ENCODE data around the gene LRRC28. TPM values are rescaled to one million over a fixed set of nuclear protein-coding genes. Genes with fewer than 3 reads are reported as not detected.

Gene LRRC28
- polyA plus RNA-seq, 5 donors: 21.5 to 34.8 (median 23.8) TPM

DNA sequence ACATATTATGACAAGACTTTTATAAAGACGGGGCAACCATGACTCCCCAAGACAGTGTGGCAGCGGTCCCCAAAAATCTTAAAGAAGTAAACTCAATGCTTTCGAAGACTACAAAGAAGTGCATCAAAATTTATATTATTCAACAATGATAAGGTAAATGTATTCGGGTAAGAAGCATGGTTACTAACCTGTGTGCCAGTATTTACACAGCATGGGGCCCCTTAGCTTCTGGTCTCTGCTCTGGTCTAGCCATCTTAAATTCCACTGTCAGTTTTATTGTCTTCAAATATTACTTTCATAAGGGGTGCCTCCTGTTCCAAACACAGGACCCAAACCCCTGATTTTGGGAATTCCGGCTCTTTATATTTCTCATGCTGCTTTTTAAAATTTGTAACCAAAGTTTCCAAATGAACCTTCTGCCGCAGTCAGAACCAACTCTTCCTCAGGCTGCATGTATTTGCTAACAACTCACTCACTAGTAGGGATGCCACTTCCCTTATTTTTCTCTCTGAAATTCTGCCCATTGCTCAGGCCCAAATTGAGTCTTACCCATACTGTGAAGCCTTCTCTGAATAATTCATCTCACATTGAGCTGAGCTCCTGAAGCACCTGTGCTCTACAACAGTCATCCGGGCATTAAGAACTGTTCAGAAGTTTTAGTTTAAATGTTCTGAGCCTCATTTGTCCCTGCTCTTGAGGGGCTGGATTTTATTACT, 3.1 kb upstream of the LRRC28 start:
- DNase-seq: no peak

DNA sequence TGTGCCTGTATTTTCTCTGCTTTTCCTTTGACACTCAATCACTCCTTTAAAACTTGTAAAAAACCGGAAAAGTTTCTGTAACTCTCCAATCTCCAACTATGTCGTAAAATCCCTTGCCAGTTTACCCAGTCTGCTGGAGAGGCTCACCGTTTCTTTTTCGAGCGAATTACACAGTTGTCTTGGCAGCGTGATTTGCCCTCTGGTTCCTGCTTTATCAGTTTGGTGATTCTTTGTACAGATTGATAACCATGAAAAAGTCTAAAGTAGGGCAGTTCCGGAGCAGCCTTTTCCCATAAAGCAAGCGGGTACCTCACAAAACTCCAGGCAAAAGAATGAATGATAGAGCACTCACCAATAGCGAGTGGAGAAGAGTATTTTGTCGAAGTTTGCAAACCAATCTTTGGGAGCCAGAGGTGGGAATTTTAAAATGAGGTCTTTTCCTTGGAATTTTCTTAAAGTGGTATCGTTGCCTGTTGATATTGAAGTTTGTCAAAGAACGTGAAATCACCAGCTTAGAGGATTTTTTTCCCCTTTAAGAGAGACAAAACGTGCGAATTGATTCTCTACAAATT, 1.9 kb upstream of the LRRC28 start, which contains the start of gene TTC23:
TSS of gene TTC23 (minus strand) at position 312 of the 572 bp plus-strand sequence. CDS start 20,869 bp downstream, outside the sequence.
- DNase-seq: peak; percentile 80 to 84

DNA sequence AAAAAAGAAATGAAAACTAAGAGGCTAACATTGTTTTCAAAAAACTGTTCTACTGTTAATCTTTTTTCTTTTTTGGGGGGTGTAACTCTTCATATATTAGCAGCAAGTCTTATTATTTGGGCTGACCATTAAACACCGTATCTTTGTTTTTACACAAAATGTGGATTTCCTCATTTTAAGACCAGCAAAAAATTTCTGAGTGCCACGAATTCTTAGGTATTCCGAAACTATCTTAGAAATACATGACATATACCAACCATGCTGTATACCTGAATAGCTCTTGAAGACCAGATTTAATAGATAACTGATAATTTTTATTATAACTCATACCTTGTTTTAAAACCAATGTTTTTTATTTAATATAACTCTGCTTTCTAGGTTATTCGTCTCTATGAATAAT, 1.3 kb upstream of the LRRC28 start:
- DNase-seq: peak in 1 of 2 donors; percentile 10

DNA sequence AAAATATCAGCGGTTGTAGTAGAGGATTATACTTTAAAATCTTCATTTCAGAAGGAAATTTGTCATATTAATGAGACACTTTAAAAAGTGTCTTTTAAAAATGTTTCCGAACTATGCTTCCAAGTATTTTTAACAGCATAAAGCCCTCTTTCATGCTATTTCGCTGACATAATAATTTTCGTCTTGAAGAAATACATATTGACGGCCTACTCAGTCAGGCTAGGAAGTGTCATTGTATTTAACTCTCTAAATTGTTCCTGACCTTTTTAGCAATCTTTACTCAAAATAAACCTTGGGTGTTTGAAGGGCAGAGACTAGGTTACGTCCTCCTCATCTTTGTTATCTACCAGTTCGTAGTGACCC, 806 bp upstream of the LRRC28 start:
- DNase-seq: no peak

DNA sequence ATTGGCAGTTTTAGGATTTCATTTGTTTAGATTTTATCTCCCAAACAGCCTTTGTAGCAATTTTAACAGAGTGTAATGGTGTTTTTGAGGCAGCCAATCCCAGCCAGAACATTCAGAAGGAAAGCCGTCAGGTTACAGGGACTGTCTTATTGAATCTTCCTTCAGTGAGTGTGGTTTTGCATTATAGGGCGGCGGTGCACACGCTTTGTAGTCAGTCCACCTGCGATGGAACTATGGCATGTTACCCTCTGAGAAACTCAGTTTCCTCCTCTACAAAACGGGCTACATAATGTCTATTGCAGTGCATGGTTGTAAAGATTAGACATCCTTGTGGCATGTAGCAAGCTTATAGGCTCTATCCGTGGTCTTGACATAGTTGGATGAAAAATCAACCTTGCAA, 1.0 kb downstream of the LRRC28 start:
- DNase-seq: no peak

DNA sequence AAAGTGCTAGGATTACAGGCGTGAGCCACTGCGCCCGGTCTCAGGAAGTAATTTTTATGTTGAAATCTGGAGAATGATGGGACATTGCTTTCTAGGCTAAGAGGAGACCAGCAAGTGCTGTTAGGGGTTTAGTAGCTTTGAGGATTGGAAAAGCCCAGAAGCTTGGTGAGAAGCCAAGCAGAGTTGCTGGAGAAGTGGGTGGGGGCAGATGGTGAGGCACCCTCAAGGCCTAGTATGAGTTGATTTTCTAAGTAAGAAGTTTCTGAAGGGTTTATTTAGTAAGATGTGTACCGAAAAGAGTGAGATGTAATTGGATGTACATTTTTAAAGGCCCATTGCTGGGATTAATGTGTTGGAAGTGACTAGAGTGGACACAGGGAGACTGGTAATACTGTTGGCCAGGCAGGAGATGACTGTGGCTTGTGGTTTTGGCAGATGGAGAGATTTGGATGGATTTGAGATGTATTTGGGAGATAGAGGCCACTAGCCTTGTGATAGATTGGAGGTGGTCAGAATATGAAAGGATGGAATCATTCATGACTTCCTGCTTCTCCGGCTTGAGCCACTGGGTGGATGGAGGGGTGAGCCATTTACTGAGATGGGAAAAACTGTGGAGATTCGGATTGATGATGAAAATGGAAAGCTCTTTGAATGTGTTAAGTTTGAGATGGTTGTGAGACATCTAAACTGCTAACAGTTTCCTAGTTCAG, 2.3 kb downstream of the LRRC28 start:
- no peak for DNase-seq

DNA sequence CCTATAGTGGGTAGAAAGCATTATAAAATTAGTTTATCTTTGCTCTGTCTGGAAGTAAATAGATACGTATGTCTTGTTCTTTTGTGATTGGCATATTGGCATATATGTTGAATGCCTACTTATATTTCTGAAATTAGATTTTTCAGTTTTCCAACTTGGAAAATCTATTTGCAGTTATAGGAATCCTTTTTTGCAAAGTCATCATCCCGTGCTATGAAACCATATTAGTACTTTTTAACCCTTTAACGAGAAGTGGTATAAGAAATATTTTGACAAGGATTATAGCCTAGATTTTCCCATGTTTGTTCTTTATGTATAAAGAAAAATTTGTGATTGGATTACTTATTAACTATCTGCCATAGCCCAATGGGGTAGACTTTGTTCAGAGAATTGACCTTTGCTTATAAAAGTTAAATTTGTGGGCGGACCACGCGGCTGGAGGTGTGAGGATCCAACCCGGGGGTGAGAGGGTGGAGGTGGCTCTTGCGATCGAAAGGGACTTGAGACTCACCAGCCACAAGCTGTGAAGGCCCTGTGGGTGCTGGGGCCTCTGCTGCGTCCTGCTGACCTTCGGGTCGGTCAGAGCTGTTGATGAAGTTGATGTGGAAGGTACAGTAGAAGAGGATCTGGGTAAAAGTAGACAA, 5.9 kb downstream of the LRRC28 start:
- DNase-seq: no peak

DNA sequence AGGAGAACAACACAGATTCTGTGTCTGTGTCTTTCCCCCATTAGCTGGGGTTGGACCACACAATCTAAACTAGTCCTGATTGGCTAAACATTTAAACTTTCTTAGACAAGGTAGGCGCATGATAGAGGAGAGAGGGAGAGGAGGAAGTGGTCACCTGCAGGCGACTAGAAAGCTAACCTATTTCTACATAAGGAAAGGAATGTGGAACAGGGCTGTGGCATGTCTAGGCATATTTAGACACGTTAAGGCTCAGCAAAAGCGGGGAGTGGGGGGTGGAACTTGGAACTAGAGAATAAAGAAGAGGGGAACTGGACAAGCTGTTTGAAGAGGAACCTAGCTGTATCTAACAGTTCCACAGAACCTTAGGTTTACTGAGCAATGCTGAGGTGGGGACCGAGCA, 12.8 kb downstream of the LRRC28 start:
- no peak for DNase-seq

DNA sequence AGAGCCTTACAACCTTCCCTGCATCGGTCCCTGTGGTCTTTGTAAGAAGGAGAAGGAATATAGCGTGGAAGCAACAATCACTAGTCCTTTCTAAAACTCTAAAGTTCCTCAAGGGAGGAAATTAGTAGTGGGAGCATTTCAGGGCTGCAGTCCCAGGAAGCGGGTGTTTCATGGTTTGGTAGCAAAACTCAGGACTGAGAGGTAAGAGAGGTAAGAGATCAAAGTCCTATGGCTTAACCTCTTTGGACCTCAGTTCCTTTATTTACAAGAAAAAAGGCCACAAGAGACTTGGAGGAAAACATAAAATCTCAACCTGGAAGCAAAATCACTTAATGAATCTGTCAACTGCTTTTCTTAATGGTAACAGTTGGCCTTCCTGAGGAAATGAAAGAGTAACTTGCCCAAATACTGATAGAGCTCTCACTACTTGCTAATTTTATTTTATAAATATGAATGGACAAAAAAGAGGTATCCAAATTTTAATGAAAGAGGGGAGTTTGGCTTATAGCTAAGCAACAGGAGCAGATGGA, 14.3 kb downstream of the LRRC28 start:
- no peak for DNase-seq

DNA sequence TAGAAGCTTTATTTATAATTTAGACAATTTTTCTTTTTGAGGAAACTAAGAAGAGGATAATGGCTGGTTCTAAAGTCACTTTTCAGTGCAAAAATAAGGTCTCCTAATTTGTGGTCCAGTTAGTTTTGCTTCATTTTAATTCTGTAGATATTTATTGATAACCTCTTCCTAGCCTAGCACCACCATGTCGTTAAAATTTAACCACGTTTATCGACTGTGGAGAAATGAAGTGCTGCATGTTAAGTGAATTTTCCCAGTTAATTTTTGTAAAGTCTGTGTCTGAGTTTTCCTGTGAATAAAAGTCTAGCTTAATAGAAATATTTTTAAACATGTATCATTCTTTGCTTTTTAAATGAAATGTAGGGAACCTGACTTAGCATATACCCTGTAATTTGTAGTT, 16.7 kb downstream of the LRRC28 start:
- no peak for DNase-seq

DNA sequence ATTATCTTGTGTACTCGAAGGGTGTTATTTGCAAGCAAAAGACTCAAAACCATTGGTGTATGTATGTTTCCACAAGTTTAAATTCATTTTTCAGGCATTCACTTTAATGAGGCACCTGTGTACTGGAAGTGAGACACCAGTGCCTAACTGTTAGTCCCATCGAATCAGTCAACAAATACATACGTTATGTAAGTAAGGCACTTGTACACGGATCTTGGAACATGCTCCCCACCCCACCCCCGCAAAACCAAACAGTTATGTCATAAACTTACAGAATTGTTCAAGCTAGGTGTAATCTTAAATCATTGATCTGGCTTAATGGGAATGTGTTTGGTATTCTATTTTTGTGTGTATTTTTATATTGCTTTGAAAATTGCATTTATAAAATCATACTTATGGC, 17.1 kb downstream of the LRRC28 start:
- no peak for DNase-seq

DNA sequence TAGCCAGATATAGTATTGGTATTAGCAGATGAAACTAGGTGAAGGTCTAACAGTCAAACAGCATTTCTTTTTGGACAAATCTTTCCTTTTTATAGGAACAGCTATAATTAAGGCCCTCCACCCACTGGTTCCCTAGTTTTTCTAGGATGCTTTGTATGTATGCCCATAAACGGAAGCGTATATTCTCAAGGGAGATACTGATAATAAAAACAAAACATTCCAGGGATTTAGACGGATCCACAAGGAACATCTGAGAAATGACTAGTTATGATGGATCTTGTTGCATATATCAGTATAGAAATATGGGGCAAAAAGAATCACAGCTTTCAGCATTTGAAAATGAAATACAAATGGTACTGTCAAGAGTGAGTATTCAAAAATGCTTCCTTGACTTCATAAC, 22.5 kb downstream of the LRRC28 start:
- no peak for DNase-seq

DNA sequence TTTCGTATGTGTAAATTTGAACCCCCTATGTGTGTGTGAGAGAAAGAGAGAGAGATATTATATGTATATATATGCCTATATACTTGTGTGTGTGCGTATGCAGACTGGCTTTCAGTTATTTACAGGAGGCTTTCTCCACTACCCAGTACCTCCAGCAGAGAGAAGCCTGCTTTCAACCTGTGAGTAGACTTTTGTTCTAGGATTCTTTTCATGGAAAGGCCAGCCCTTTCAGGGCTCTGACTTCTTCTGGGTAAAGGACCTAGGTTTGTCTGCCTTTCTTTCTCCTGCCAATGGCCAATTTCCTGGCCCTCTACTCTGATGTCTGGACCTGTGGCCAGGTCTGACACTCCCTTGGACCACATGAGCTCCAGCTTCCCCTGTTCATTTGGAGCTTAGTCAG, 23.8 kb downstream of the LRRC28 start:
- DNase-seq: no peak

DNA sequence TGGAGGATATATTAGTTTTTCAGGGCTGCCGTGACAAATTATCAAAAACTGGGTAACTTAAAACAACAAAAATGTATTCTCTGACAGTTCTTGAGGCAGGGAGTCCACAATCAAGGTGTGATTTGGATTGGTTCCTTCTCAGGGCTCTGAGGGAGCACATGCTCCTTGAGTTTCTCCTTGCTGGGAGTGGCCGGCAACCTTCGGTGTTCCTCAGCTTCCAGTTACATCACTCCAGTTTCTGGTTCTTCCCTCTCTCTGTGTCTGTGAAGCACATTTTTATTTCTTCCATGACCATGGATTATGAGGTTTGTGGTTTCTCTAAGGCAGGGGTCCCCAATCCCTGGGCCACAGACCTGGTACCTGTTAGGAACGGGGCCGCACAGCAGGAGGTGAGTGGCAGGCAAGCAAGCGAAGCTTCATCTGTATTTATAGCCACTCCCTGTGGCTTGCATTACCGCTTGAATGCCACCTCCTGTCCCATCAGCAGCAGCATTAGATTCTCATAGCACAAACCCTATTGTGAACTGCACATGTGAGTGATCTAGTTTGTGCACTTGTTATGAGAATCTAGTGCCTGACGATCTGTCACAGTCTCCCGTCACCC, 24.3 kb downstream of the LRRC28 start:
- DNase-seq: no peak

DNA sequence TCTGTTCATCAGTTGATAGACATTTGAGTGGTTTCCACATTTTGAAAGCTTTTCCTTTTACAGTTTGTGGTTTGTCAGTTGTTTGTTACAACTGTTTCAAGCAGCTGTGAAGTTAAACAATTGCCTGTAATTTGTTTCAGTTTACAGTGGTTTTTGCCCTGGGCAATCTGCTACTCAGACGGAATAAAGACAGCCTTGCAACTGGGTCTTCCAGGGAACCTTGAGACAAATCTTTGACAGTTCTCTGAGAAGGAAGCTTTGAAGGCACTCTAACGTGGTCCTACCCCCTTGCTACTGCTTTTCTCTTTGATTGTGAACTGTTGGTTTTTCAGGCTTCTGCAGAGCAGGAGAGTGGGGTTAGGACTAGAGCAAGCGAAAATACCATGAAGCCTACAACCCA, 28.0 kb downstream of the LRRC28 start:
- DNase-seq: no peak

DNA sequence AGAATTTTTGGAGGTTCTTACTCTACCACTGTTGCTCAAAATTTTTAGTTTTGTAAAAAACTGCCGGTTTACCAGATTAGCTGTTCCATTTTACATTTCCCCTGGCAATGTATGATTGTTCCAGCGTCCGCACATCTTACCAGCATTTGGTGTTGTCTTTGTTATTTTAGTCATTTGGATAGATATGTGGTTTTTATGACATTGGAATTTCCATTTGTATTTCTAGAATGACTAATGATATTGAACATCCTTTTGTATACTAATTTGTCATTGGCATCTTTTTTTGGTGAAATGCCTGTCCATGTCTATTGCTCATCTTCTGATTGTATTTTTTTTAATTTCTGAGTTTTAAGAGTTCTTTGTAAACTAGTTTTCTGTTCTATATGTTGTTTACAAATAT, 28.5 kb downstream of the LRRC28 start:
- DNase-seq: no peak

DNA sequence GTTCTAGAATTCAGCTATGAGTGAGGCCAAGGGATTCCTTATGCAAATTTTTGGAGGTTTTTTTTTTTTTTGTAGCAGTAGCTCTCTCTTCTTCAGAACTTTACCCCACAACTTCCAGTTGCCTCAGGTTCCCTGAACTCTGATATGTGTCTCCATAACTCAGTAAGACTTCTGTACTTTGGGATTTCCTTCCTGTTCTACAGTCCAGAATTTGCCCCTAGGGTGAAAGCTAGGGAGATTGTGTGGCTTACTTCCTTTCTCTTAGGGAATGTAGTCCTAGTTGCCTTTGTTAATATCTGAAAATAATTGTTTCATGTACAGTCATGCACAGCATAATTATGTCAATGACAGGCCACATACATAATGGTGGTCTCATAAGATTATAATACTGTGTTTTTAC, 30.8 kb downstream of the LRRC28 start:
- no peak for DNase-seq

DNA sequence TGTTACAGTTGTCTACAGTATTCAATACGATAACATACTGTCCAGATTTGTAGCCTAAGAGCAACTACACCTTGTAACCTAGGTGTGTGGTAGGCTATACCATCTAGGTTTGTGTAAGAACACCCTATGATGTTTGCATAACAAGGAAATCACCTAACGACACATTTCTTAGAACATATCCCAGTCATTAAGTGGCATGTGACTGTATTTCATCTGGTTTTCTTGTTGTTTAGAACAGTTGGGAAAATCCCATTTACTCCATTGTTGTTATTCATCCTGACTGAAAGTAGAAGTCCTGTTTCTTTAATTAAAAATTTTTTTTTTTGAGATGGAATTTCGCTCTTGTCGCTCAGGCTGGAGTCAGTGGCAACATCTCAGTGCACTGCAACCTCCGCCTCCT, 31.3 kb downstream of the LRRC28 start:
- no peak for DNase-seq

DNA sequence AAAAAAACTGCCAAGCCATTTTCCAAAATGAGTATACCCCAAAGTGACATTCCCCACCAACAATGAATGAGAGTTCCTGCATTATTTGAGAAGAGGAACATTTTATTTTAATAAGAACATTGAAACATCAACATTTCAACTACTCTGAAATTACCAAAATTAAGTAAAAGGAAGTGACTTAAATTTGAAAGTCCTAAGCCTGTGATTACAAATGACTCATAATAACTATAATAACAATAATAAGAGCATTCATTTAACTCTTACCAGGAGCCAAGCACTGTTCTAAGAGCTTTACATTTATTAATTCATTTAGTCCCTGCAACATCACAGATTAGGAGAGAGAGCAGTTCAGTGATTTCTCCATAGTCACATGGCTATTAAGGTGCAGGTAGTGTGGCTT, 32.4 kb downstream of the LRRC28 start:
- no peak for DNase-seq

DNA sequence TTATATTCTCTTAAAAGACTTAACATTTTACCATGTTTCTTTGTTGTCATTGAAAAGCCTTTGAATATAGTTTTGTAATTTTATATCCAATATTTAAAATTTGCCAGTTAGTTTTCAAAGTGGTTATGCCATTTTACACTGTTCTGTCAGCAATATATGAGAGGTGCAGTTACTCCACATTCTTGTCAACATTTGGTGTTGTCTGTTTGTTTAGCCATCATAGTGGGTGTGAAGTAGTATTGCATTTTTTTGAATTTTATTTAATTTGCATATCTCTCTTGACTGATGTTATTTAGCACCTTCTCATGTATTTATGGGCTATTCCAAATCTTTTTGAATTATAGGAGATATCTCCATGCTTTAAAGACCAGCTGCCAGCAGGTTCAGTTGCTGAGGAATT, 40.4 kb downstream of the LRRC28 start:
- no peak for DNase-seq

DNA sequence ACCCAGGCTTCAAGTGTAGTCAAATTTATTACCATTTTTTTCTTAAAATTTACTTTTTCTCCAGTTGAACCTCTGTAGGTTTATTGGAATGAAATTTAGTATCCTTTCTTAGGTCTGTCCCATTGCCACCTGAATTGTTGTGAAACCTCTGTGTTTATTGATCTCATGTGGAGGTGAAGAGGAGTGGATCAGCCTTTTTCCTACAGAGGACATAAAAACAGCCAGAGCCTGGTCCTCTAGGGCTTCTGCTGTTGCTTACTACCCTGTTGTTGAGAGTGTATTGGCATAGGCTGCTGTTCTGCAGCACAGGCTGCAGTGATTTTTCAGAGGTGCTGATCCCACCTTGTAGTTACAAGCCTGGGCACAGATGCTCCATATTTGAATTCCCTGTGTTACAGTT, 44.6 kb downstream of the LRRC28 start:
- DNase-seq: no peak

DNA sequence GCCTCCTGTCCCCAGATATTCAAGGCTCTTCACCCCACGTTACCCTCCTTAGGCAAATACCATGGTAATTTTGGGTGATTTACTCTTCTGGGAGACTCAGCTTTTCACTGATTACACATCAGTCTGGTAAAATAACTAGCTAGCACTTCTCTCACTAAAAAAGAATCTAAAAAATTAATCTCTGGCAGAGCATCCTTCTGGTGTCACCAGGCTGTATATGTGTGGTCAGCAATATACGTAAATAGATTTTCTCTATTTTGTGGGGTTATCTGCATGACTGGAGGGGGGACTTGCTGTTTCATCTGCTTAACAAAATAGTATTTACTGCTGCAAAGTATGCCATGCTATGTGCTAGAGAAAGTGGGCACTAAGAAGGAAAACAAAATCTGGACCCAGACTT, 45.1 kb downstream of the LRRC28 start:
- DNase-seq: no peak
